SK-N-MC (cell line): Measurements from ENCODE around the gene CASTOR1.

Experiments
- EZH2 ChIP-seq: fragments of 200-600 bp; sonication (generic); IDR thresholded peaks from one replicate; pipeline ENCODE4 v1.6.1; 2017; ENCODE audit warnings: antibody characterized with exemption
- FOXP2 ChIP-seq: optimal IDR thresholded peaks from 2 replicates; pipeline ENCODE3; 2011; ENCODE audit warnings: mild to moderate bottlenecking, moderate library complexity; ENCODE audit not compliant: insufficient read depth; ENCODE audit errors: extremely low read length, control extremely low read depth
- POLR2AphosphoS5 ChIP-seq: IDR thresholded peaks from 2 replicates; pipeline ENCODE4 v1.6.1; 2012; ENCODE audit warnings: mild to moderate bottlenecking, low read depth, low read length, borderline replicate concordance

GRCh38 chr22:30297276-30297990 is 8.1 kb upstream of the CASTOR1 start:
- TF ChIP-seq EZH2 (no peak), POLR2AphosphoS5 (no peak), FOXP2 (no peak)
